H1 (cell line): ENCODE measurements around the gene SGSM1. TPM values are rescaled to one million over a fixed set of nuclear protein-coding genes. Genes with fewer than 3 reads are reported as not detected.

Source experiments
- CTCF ChIA-PET: fragments of 300-600 bp; sonication (Branson Sonifier 250); formaldehyde crosslinking; loops from one replicate; lab custom pipeline; 2021; ENCODE audit not compliant: partially characterized antibody; lab: Charles Lee
- POLR2A ChIA-PET: fragments of 300-600 bp; sonication (Branson Sonifier 250); formaldehyde crosslinking; loops from one replicate; lab custom pipeline; 2021; ENCODE audit warnings: inconsistent platforms; ENCODE audit not compliant: partially characterized antibody; lab: Charles Lee
- DNase-seq, 2 experiments: peaks; one replicate each; pipeline versions ENCODE4 v3.0.0 to v3.0.0-alpha.2; 2010 to 2022; ENCODE audit warnings: low spot score in 2 of 2, low read depth in 1 of 2, mixed read lengths in 1 of 2
- FAIRE-seq: peaks from 2 replicates; lab custom pipeline; 2011; peaks lifted over from hg19 to GRCh38; lab: Jason Lieb, UNC
- H2AFZ ChIP-seq: 2 replicates; pipeline ENCODE4 v1.8.1; 2012; ENCODE audit warnings: low read length, inconsistent platforms
- H2AK5ac ChIP-seq: 2 replicates; pipeline ENCODE4 v1.6.1; 2013; ENCODE audit warnings: low read depth, low read length
- H2BK120ac ChIP-seq: replicated peaks from 2 replicates; pipeline ENCODE3; 2013; ENCODE audit warnings: low read depth, low read length, inconsistent platforms
- H2BK12ac ChIP-seq: 2 replicates; pipeline ENCODE4 v1.6.1; 2013; ENCODE audit warnings: low read depth, low read length
- H2BK15ac ChIP-seq: 2 replicates; pipeline ENCODE4 v1.6.1; 2013; ENCODE audit warnings: low read length
- H2BK20ac ChIP-seq: 2 replicates; pipeline ENCODE4 v1.6.1; 2013; ENCODE audit warnings: low read length
- H2BK5ac ChIP-seq: 2 replicates; pipeline ENCODE4 v1.6.1; 2013; ENCODE audit warnings: low read depth, low read length
- H3K14ac ChIP-seq: 2 replicates; pipeline ENCODE4 v1.6.1; 2013; ENCODE audit warnings: inconsistent platforms; ENCODE audit not compliant: insufficient read length
- H3K18ac ChIP-seq: 2 replicates; pipeline ENCODE4 v1.6.1; 2013; ENCODE audit warnings: low read length; ENCODE audit errors: extremely low read depth
- H3K23ac ChIP-seq: 2 replicates; pipeline ENCODE4 v1.6.1; 2013; ENCODE audit warnings: inconsistent platforms; ENCODE audit not compliant: insufficient read length
- H3K23me2 ChIP-seq: 2 replicates; pipeline ENCODE4 v1.6.1; 2013; ENCODE audit warnings: low read depth, low read length
- H3K27ac ChIP-seq: 2 replicates; pipeline ENCODE4 v1.6.1; 2011; ENCODE audit warnings: low read depth, low read length, inconsistent platforms
- H3K27me3 ChIP-seq, 4 experiments: replicated peaks in 1 of 4; 1 replicate in 1 of 4; 2 replicates in 3 of 4; pipeline versions ENCODE4 v1.6.1 to v1.8.1; 2011 to 2013; ENCODE audit warnings: low read length in 3 of 4, mild to moderate bottlenecking in 3 of 4, inconsistent platforms in 2 of 4, mixed read lengths in 2 of 4, moderate library complexity in 1 of 4; ENCODE audit not compliant: control insufficient read depth in 3 of 4, insufficient read depth in 3 of 4; ENCODE audit errors: extremely low read depth in 1 of 4
- H3K36me3 ChIP-seq, 4 experiments: 2 replicates each; pipeline versions ENCODE4 v1.6.1 to v1.8.1; 2011 to 2013; ENCODE audit warnings: mild to moderate bottlenecking in 4 of 4, low read length in 3 of 4, moderate library complexity in 2 of 4, control low read depth in 1 of 4, inconsistent platforms in 1 of 4; ENCODE audit not compliant: insufficient read depth in 4 of 4, control insufficient read depth in 2 of 4
- H3K4ac ChIP-seq: replicated peaks from 2 replicates; pipeline ENCODE3; 2013; ENCODE audit warnings: low read length, low read depth, mixed read lengths, inconsistent platforms; ENCODE audit not compliant: insufficient read length
- H3K4me1 ChIP-seq, 4 experiments: replicated peaks in 1 of 4; 1 replicate in 1 of 4; 2 replicates in 3 of 4; pipeline versions ENCODE4 v1.6.1 to v1.8.1; 2011 to 2013; ENCODE audit warnings: low read length in 3 of 4, inconsistent platforms in 2 of 4, mixed read lengths in 1 of 4; ENCODE audit not compliant: insufficient read depth in 4 of 4, control insufficient read depth in 3 of 4
- H3K4me2 ChIP-seq, 2 experiments: 2 replicates each; pipeline versions ENCODE4 v1.6.1 to v1.8.1; 2011 to 2013; ENCODE audit warnings: low read depth in 2 of 2, low read length in 2 of 2, control low read depth in 1 of 2, inconsistent platforms in 1 of 2, mild to moderate bottlenecking in 1 of 2; ENCODE audit not compliant: insufficient read depth in 1 of 2
- H3K4me3 ChIP-seq, 4 experiments: fragments of 200-600, 300-600 bp in 1 of 4; sonication (generic), shearing (Covaris generic), sonication (Bioruptor Twin) in 1 of 4; 2 replicates each; pipeline versions ENCODE4 v1.5.1 to v1.8.1; 2011 to 2016; ENCODE audit warnings: low read length in 4 of 4, low read depth in 3 of 4, control low read depth in 2 of 4, inconsistent platforms in 2 of 4, mild to moderate bottlenecking in 2 of 4, mixed read lengths in 1 of 4, moderate library complexity in 1 of 4; ENCODE audit not compliant: insufficient read depth in 2 of 4; ENCODE audit errors: extremely low read depth in 1 of 4
- H3K56ac ChIP-seq: replicated peaks from 2 replicates; pipeline ENCODE3; 2013; ENCODE audit warnings: low read depth, mild to moderate bottlenecking, mixed read lengths, low read length, inconsistent platforms; ENCODE audit not compliant: insufficient read length
- H3K79me1 ChIP-seq: 2 replicates; pipeline ENCODE4 v1.6.1; 2013; ENCODE audit warnings: low read depth, low read length, control low read depth
- H3K79me2 ChIP-seq, 2 experiments: 2 replicates each; pipeline versions ENCODE4 v1.6.1 to v1.8.1; 2012 to 2013; ENCODE audit warnings: low read length in 2 of 2, mild to moderate bottlenecking in 2 of 2, inconsistent platforms in 1 of 2; ENCODE audit not compliant: insufficient read depth in 2 of 2, control insufficient read depth in 1 of 2
- H3K9ac ChIP-seq, 4 experiments: replicated peaks in 1 of 4; 1 replicate in 1 of 4; 2 replicates in 3 of 4; pipeline versions ENCODE4 v1.6.1 to v1.8.1; 2011 to 2013; ENCODE audit warnings: low read depth in 3 of 4, low read length in 3 of 4, control low read depth in 2 of 4, mild to moderate bottlenecking in 2 of 4, moderate library complexity in 2 of 4, inconsistent platforms in 1 of 4; ENCODE audit errors: extremely low read depth in 1 of 4
- H3K9me3 ChIP-seq, 2 experiments: 2 replicates each; pipeline versions ENCODE4 v1.6.1 to v1.8.1; 2012 to 2013; ENCODE audit warnings: mild to moderate bottlenecking in 2 of 2, moderate library complexity in 2 of 2, control low read depth in 1 of 2, inconsistent platforms in 1 of 2, low read depth in 1 of 2, low read length in 1 of 2, mixed read lengths in 1 of 2; ENCODE audit not compliant: insufficient read depth in 2 of 2
- H4K20me1 ChIP-seq, 2 experiments: replicated peaks in 1 of 2; 2 replicates each; pipeline versions ENCODE3 to v1.8.1; 2011 to 2013; ENCODE audit warnings: inconsistent platforms in 2 of 2, low read length in 2 of 2, mild to moderate bottlenecking in 1 of 2; ENCODE audit not compliant: insufficient read depth in 2 of 2, control insufficient read depth in 1 of 2
- H4K5ac ChIP-seq: 2 replicates; pipeline ENCODE4 v1.6.1; 2013; ENCODE audit warnings: low read length, low read depth, mixed read lengths, inconsistent platforms; ENCODE audit not compliant: insufficient read length
- H4K8ac ChIP-seq: 2 replicates; pipeline ENCODE4 v1.8.0; 2013; ENCODE audit warnings: mild to moderate bottlenecking, moderate library complexity, low read length, inconsistent platforms; ENCODE audit not compliant: insufficient read depth; ENCODE audit errors: extremely low read depth
- H4K91ac ChIP-seq: replicated peaks from 2 replicates; pipeline ENCODE3; 2013; ENCODE audit warnings: low read length, mixed read lengths, inconsistent platforms; ENCODE audit not compliant: insufficient read length
- CBX5 ChIP-seq: fragments of 300-800, 300-1000 bp; sonication (generic); IDR thresholded peaks from 2 replicates; pipeline ENCODE4 v1.7.1; 2016; ENCODE audit warnings: antibody characterized with exemption, low read length, low read depth
- CEBPB ChIP-seq: IDR thresholded peaks from 2 replicates; pipeline ENCODE4 v1.6.1; 2012; ENCODE audit warnings: low read depth, low read length
- CHD1 ChIP-seq: IDR thresholded peaks from 2 replicates; pipeline ENCODE4 v1.6.1; 2012; ENCODE audit warnings: low read depth, low read length, improper control_type of control experiment
- CREB1 ChIP-seq: IDR thresholded peaks from 2 replicates; pipeline ENCODE4 v1.6.1; 2012; ENCODE audit warnings: inconsistent platforms
- CTCF ChIP-seq, 3 experiments: IDR thresholded peaks; 1 replicate in 2 of 3; 2 replicates in 1 of 3; pipeline versions ENCODE4 v1.5.1 to v1.6.1; 2011; ENCODE audit warnings: low read length in 3 of 3, mild to moderate bottlenecking in 3 of 3, inconsistent platforms in 2 of 3, low read depth in 1 of 3, moderate library complexity in 1 of 3; ENCODE audit not compliant: insufficient read depth in 1 of 3; ENCODE audit errors: control extremely low read depth in 1 of 3
- E2F6 ChIP-seq: IDR thresholded peaks from 2 replicates; pipeline ENCODE4 v1.6.1; 2012; ENCODE audit warnings: inconsistent platforms
- KDM5A ChIP-seq: fragments of 200-600 bp; IDR thresholded peaks from 2 replicates; pipeline ENCODE4 v1.7.1; 2012; ENCODE audit warnings: mild to moderate bottlenecking, low read length, inconsistent platforms, mixed read lengths
- POLR2A ChIP-seq, 2 experiments: IDR thresholded peaks; 1 replicate in 1 of 2; 2 replicates in 1 of 2; pipeline ENCODE4 v1.6.1; 2011; ENCODE audit warnings: low read depth in 2 of 2, low read length in 2 of 2, mild to moderate bottlenecking in 2 of 2; ENCODE audit errors: control extremely low read depth in 1 of 2
- SIRT6 ChIP-seq: IDR thresholded peaks from one replicate; pipeline ENCODE4 v1.7.1; 2012; ENCODE audit warnings: low read length, inconsistent platforms
- SRF ChIP-seq: IDR thresholded peaks from 2 replicates; pipeline ENCODE4 v1.6.1; 2011; ENCODE audit warnings: mild to moderate bottlenecking, low read depth, low read length, moderate library complexity
- SUZ12 ChIP-seq: fragments of 200-600 bp; sonication (generic); IDR thresholded peaks from 2 replicates; pipeline ENCODE4 v1.6.1; 2012; ENCODE audit warnings: mild to moderate bottlenecking, inconsistent platforms, low read length, moderate library complexity, mixed read lengths
- TEAD4 ChIP-seq: IDR thresholded peaks from 2 replicates; pipeline ENCODE4 v1.6.1; 2012; ENCODE audit warnings: low read depth, low read length, inconsistent platforms, mixed read lengths
- WGBS, 2 experiments: shearing (Covaris generic) in 1 of 2; methylation state at CpG; one replicate each; pipeline versions ENCODE4 v1.1.6 to v1.1.7; 2013 to 2015; ENCODE audit warnings: low lambda C conversion rate in 2 of 2, mixed read lengths in 2 of 2, inconsistent platforms in 1 of 2, low coverage in 1 of 2, missing lambda C conversion rate in 1 of 2; ENCODE audit not compliant: insufficient replicate concordance in 2 of 2, insufficient coverage in 1 of 2, insufficient read length in 1 of 2; ENCODE audit errors: extremely low coverage in 1 of 2, missing lambda C conversion rate in 1 of 2; 5-methylcytosine and 5-hydroxymethylcytosine counted together
- polyA plus RNA-seq, 7 experiments: library from polyadenylated mRNA; depleted of rRNA in 3 of 7; stranded (reverse) in 5 of 7; unstranded in 2 of 7; fragments of >200 nt in 5 of 7; fragments of 200-250 nt in 2 of 7; gene quantifications; 1 replicate in 5 of 7; 2 replicates in 1 of 7; 4 replicates in 1 of 7; pipeline versions ENCODE4 v1.2.1 to v1.2.3, GENCODE V29; 2011 to 2013; ENCODE audit warnings: missing spikeins in 2 of 7, mixed read lengths in 2 of 7
- total RNA-seq: library from RNA; stranded (reverse); fragmentation: NEBNext Ultra II Directional; extraction: Animal tissue kit (Norgen Biotek cat#: 25700); gene quantifications from 2 replicates; pipeline ENCODE4 v1.2.1, GENCODE V29; 2021

SGSM1 gene
- total and polyA plus RNA-seq, 2 of the 8 experiments (the other 6 are each of a cell fraction or from before 2014, with no cell fraction given) = 2.8 to 5.2 TPM

- FAIRE-seq = no peak
- Histone ChIP-seq H3K23me2 (no peaks in the 10 kb centered on the region; the same call in 1 of the 2 replicates), H3K4me2 (no peak overlapping the region), H2AFZ (no peak overlapping the region), H3K18ac (no peak overlapping the region), H4K8ac (no peak overlapping the region), H2BK12ac (no peak overlapping the region), H3K4me1 (peaks cover 0 to 7% (median 3%) of the 10 kb centered on the region in 4 experiments; a peak in 3 of 7 replicates), H2BK20ac (no peak overlapping the region), H3K4ac (no peak overlapping the region), H3K36me3 (no peaks in the 10 kb centered on the region), H2AK5ac (no peak overlapping the region; the same call in 1 of the 2 replicates), H3K27ac (no peak overlapping the region), H3K56ac (no peak overlapping the region), H4K91ac (no peak overlapping the region), H3K23ac (no peak overlapping the region), H4K5ac (no peak overlapping the region), H4K20me1 (no peaks in the 10 kb centered on the region), H3K27me3 (no peaks in the 10 kb centered on the region), H3K79me1 (no peaks in the 10 kb centered on the region), H2BK5ac (no peak overlapping the region), H3K14ac (no peak overlapping the region), H2BK120ac (no peak overlapping the region), H2BK15ac (no peak overlapping the region), H3K4me3 (no peak overlapping the region), H3K9me3 (no peaks in the 10 kb centered on the region; a peak in 1 of 4 replicates), H3K9ac (no peak overlapping the region), H3K79me2 (no peaks in the 10 kb centered on the region)
- DNase-seq = no peak
- CTCF ChIA-PET = interaction anchor here (0.6 to 1.9 kb wide), 4 partner anchors 43 to 1407 kb away, joined by 3 to 5 read pairs (median 4); no protein-coding TSS in a partner anchor
- WGBS, 2 experiments = 82% methylated on average over 7 of the region's 7 CpGs; no CpG with 5 or more reads in 1 of the 2 experiments
- POLR2A ChIA-PET = interaction anchor here (0.6 kb wide), 2 partner anchors 222 to 302 kb away, joined by 3 read pairs; no protein-coding TSS in a partner anchor
- TF ChIP-seq POLR2A (IDR thresholded peaks at IDR 0.05; ENCODE audit: control extremely low read depth in 1 of 2, low read depth in 2 of 2, low read length in 2 of 2) (no peak), SIRT6 (no peak), CHD1 (no peak), SUZ12 (no peak), CBX5 (no peak), KDM5A (no peak), CREB1 (no peak), SRF (no peak), E2F6 (no peak), CTCF (IDR thresholded peaks at IDR 0.05; ENCODE audit: control extremely low read depth in 1 of 3, insufficient read depth in 1 of 3, low read depth in 1 of 3, low read length in 3 of 3) (no peak), CEBPB (no peak), TEAD4 (no peak)
Measured at GRCh38 chr22:24894998-24895397, 89.0 kb downstream of the SGSM1 start.
